SK-N-SH (cell line): ENCODE results near the gene MCCD1. TPM values are rescaled to one million over a fixed set of nuclear protein-coding genes. Genes with fewer than 3 reads are reported as not detected.

Source experiments
- CTCF ChIA-PET: fragments of 300-600, 350-600 bp; formaldehyde crosslinking; extraction: SDS; loops from one replicate; lab custom pipeline; 2021; lab: Yijun Ruan, JAX
- POLR2A ChIA-PET: fragments of 350-600 bp; sonication (Branson Sonifier 250); formaldehyde crosslinking; extraction: SDS; loops from one replicate; lab custom pipeline; 2020; ENCODE audit warnings: antibody characterized with exemption, inconsistent platforms; lab: Yijun Ruan, JAX
- DNase-seq: peaks from one replicate; pipeline ENCODE4 v3.0.0; 2012
- H2AFZ ChIP-seq: fragments of 200-600 bp; sonication (generic); 2 replicates; pipeline ENCODE4 v1.8.1; 2016; ENCODE audit warnings: antibody characterized with exemption, mild to moderate bottlenecking, low read depth
- H3F3A ChIP-seq: fragments of 200-600 bp; sonication (generic); replicated peaks from 2 replicates; pipeline ENCODE3; 2016; ENCODE audit warnings: antibody characterized with exemption, mild to moderate bottlenecking; ENCODE audit not compliant: insufficient read depth
- H3K27ac ChIP-seq, 2 experiments: fragments of 200-500 bp in 1 of 2; fragments of 200-600 bp in 1 of 2; sonication (Bioruptor generic) in 1 of 2; sonication (generic), shearing (Covaris generic) in 1 of 2; 2 replicates each; pipeline versions ENCODE4 v1.5.1 to v1.6.1; 2014 to 2016; ENCODE audit warnings: low read depth in 2 of 2, inconsistent platforms in 1 of 2, low read length in 1 of 2, mild to moderate bottlenecking in 1 of 2, mixed read lengths in 1 of 2
- H3K27me3 ChIP-seq: fragments of 200-600 bp; sonication (generic), shearing (Covaris generic); 2 replicates; pipeline ENCODE4 v1.6.1; 2016; ENCODE audit warnings: mixed run types; ENCODE audit not compliant: insufficient read depth
- H3K36me3 ChIP-seq, 2 experiments: fragments of 200-500 bp in 1 of 2; fragments of 200-600 bp in 1 of 2; sonication (Bioruptor generic) in 1 of 2; sonication (generic) in 1 of 2; replicated peaks in 1 of 2; 2 replicates each; pipeline versions ENCODE3 to v1.5.1; 2014 to 2016; ENCODE audit warnings: low read length in 1 of 2, mild to moderate bottlenecking in 1 of 2; ENCODE audit not compliant: insufficient read depth in 2 of 2, control insufficient read depth in 1 of 2
- H3K4me1 ChIP-seq, 2 experiments: fragments of 200-500 bp in 1 of 2; fragments of 200-600 bp in 1 of 2; sonication (Bioruptor generic) in 1 of 2; sonication (generic), shearing (Covaris generic) in 1 of 2; 2 replicates each; pipeline versions ENCODE4 v1.5.1 to v1.6.1; 2014 to 2016; ENCODE audit warnings: low read depth in 1 of 2, low read length in 1 of 2, mixed run types in 1 of 2; ENCODE audit not compliant: insufficient read depth in 2 of 2, control insufficient read depth in 1 of 2
- H3K4me2 ChIP-seq: fragments of 200-600 bp; sonication (generic), shearing (Covaris generic); 2 replicates; pipeline ENCODE4 v1.6.1; 2017; ENCODE audit warnings: mixed run types
- H3K4me3 ChIP-seq, 2 experiments: fragments of 200-500 bp in 1 of 2; fragments of 200-600 bp in 1 of 2; sonication (Bioruptor generic) in 1 of 2; sonication (generic), shearing (Covaris generic) in 1 of 2; 2 replicates each; pipeline versions ENCODE4 v1.5.1 to v1.8.1; 2014 to 2016; ENCODE audit warnings: low read depth in 2 of 2, inconsistent platforms in 1 of 2, low read length in 1 of 2, mild to moderate bottlenecking in 1 of 2, mixed read lengths in 1 of 2, moderate library complexity in 1 of 2
- H3K79me2 ChIP-seq: fragments of 200-600 bp; sonication (generic); 2 replicates; pipeline ENCODE4 v1.8.1; 2017; ENCODE audit warnings: mild to moderate bottlenecking; ENCODE audit not compliant: insufficient read depth
- H3K9ac ChIP-seq: fragments of 200-600 bp; sonication (generic); 2 replicates; pipeline ENCODE4 v1.6.1; 2017; ENCODE audit warnings: mixed run types
- H3K9me2 ChIP-seq: fragments of 200-600 bp; sonication (generic); 2 replicates; pipeline ENCODE4 v1.6.1; 2017; ENCODE audit warnings: mixed run types
- H3K9me3 ChIP-seq: fragments of 200-600 bp; sonication (generic); 2 replicates; pipeline ENCODE4 v1.6.1; 2017; ENCODE audit warnings: mixed run types, mild to moderate bottlenecking, moderate library complexity
- H4K20me1 ChIP-seq: fragments of 200-600 bp; sonication (generic); 2 replicates; pipeline ENCODE4 v1.6.1; 2017; ENCODE audit warnings: mild to moderate bottlenecking, mixed run types; ENCODE audit not compliant: insufficient read depth
- CHD2 ChIP-seq: fragments of 150-350 bp; IDR thresholded peaks from 2 replicates; pipeline ENCODE4 v1.6.1; 2018; ENCODE audit warnings: low read length; ENCODE audit not compliant: partially characterized antibody
- ELF1 ChIP-seq: IDR thresholded peaks from 2 replicates; pipeline ENCODE4 v1.4.0; 2012
- FOSL2 ChIP-seq: IDR thresholded peaks from 2 replicates; pipeline ENCODE4 v1.4.0; 2012; ENCODE audit warnings: low read depth, mild to moderate bottlenecking, moderate library complexity, borderline replicate concordance
- NFIC ChIP-seq: IDR thresholded peaks from 2 replicates; pipeline ENCODE4 v1.4.0; 2012; ENCODE audit warnings: borderline replicate concordance
- NRF1 ChIP-seq: IDR thresholded peaks from 2 replicates; pipeline ENCODE4 v1.6.1; 2012; ENCODE audit warnings: low read depth, mild to moderate bottlenecking, low read length
- YY1 ChIP-seq: IDR thresholded peaks from 2 replicates; pipeline ENCODE4 v1.4.0; 2012; ENCODE audit warnings: low read depth, mild to moderate bottlenecking
- WGBS: methylation state at CpG from one replicate; pipeline ENCODE4 v1.1.6; 2017; ENCODE audit warnings: low lambda C conversion rate; 5-methylcytosine and 5-hydroxymethylcytosine counted together
- polyA plus RNA-seq, 3 experiments: library from polyadenylated mRNA; depleted of rRNA; stranded (reverse); fragments of >200 nt; gene quantifications; 2 replicates each; pipeline ENCODE4 v1.2.3, GENCODE V29; 2012
- TF ChIP-seq, protein P1 (sequence below): IDR thresholded peaks from 2 replicates; pipeline ENCODE4 v1.4.0; 2012; ENCODE audit warnings: low read depth, borderline replicate concordance
- TF ChIP-seq, protein P2 (sequence below): IDR thresholded peaks from 2 replicates; pipeline ENCODE4; 2012
- TF ChIP-seq, protein P3 (sequence below): fragments of 150-350 bp; IDR thresholded peaks from 2 replicates; pipeline ENCODE4 v1.6.1; 2017; ENCODE audit warnings: antibody characterized with exemption, low read length, low read depth, borderline replicate concordance
- TF ChIP-seq, protein P4 (sequence below): IDR thresholded peaks from 2 replicates; pipeline ENCODE4 v1.6.1; 2012; ENCODE audit warnings: mild to moderate bottlenecking, low read depth, low read length, moderate library complexity

The MCCD1 gene
- polyA plus RNA-seq, 1 of the 3 experiments (the other 2 are of a cell fraction), result not detected

DNA sequence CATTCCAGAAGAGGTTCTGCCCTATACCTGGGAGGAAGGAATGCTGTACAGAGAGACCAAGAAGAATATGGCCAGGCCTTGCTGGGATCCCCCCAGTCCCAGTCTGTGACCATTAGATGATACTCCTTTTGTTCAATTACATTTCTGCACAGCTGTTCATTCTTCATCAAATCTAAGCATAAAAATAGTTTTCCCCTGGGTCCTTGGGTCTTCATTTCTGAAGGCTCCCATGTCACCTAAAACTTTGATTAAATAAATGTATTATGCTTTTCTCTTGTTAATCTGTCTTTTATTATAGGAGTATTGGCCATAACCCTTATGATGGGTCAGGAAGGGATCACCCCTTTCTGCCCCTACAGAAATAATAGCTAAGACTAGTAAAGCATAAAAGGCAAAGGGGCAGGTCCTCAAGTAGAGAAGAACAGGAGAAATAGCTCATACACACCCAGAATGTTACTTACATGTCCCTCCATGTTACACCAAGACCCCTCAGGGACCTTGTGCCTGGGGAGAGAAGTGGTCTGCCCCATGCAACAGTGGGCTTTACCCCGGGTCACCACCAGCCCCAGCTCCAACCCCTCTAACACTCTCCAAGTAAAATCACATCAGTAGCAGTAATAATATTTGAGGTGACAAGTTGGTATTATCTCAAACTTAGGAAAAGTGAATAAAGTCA is 41.2 kb downstream of the MCCD1 start (continued):
- TF ChIP-seq FOSL2 (no peak), NFIC (no peak), CHD2 (no peak), NRF1 (no peak), YY1 (no peak), ELF1 (no peak)
- TF ChIP-seq, protein P1, sequence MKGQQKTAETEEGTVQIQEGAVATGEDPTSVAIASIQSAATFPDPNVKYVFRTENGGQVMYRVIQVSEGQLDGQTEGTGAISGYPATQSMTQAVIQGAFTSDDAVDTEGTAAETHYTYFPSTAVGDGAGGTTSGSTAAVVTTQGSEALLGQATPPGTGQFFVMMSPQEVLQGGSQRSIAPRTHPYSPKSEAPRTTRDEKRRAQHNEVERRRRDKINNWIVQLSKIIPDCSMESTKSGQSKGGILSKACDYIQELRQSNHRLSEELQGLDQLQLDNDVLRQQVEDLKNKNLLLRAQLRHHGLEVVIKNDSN, result no peak
- TF ChIP-seq, protein P2, sequence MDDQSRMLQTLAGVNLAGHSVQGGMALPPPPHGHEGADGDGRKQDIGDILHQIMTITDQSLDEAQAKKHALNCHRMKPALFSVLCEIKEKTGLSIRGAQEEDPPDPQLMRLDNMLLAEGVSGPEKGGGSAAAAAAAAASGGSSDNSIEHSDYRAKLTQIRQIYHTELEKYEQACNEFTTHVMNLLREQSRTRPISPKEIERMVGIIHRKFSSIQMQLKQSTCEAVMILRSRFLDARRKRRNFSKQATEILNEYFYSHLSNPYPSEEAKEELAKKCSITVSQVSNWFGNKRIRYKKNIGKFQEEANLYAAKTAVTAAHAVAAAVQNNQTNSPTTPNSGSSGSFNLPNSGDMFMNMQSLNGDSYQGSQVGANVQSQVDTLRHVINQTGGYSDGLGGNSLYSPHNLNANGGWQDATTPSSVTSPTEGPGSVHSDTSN, result no peak

DNA sequence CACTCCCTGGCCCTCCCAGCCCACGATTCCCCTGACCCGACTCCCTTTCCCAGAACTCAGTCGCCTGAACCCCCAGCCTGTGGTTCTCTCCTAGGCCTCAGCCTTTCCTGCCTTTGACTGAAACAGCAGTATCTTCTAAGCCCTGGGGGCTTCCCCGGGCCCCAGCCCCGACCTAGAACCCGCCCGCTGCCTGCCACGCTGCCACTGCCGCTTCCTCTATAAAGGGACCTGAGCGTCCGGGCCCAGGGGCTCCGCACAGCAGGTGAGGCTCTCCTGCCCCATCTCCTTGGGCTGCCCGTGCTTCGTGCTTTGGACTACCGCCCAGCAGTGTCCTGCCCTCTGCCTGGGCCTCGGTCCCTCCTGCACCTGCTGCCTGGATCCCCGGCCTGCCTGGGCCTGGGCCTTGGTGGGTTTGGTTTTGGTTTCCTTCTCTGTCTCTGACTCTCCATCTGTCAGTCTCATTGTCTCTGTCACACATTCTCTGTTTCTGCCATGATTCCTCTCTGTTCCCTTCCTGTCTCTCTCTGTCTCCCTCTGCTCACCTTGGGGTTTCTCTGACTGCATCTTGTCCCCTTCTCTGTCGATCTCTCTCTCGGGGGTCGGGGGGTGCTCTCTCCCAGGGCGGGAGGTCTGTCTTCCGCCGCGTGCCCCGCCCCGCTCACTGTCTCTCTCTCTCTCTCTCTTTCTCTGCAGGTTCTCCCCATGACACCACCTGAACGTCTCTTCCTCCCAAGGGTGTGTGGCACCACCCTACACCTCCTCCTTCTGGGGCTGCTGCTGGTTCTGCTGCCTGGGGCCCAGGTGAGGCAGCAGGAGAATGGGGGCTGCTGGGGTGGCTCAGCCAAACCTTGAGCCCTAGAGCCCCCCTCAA is 43.5 kb downstream of the MCCD1 start, which contains the start of gene LTA:
Gene LTA, plus strand, starts transcription at position 249 of the 871 bp plus-strand sequence. Its CDS starts 454 bp downstream, at position 703.
- Histone ChIP-seq H3K9me3 (no peaks in the 10 kb centered on the region; the same call in 1 of the 2 replicates), H3K27ac (no peak within 1 kb of the TSS), H3K79me2 (no peaks in the 10 kb centered on the region), H3F3A (peaks cover 2% of the 10 kb centered on the region), H3K4me2 (no peak within 1 kb of the TSS), H2AFZ (no peak within 1 kb of the TSS), H3K4me1 (no peaks in the 10 kb centered on the region; a peak in 1 of 4 replicates), H3K27me3 (no peaks in the 10 kb centered on the region), H3K4me3 (no peak within 1 kb of the TSS), H4K20me1 (no peaks in the 10 kb centered on the region), H3K36me3 (no peaks in the 10 kb centered on the region), H3K9me2 (no peaks in the 10 kb centered on the region), H3K9ac (no peak within 1 kb of the TSS)
- 79% methylated on average over 27 of the region's 27 CpGs for WGBS
- TF ChIP-seq, protein P3, sequence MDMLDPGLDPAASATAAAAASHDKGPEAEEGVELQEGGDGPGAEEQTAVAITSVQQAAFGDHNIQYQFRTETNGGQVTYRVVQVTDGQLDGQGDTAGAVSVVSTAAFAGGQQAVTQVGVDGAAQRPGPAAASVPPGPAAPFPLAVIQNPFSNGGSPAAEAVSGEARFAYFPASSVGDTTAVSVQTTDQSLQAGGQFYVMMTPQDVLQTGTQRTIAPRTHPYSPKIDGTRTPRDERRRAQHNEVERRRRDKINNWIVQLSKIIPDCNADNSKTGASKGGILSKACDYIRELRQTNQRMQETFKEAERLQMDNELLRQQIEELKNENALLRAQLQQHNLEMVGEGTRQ, result no peak
- no peak for TF ChIP-seq NFIC
- TF ChIP-seq, protein P4, sequence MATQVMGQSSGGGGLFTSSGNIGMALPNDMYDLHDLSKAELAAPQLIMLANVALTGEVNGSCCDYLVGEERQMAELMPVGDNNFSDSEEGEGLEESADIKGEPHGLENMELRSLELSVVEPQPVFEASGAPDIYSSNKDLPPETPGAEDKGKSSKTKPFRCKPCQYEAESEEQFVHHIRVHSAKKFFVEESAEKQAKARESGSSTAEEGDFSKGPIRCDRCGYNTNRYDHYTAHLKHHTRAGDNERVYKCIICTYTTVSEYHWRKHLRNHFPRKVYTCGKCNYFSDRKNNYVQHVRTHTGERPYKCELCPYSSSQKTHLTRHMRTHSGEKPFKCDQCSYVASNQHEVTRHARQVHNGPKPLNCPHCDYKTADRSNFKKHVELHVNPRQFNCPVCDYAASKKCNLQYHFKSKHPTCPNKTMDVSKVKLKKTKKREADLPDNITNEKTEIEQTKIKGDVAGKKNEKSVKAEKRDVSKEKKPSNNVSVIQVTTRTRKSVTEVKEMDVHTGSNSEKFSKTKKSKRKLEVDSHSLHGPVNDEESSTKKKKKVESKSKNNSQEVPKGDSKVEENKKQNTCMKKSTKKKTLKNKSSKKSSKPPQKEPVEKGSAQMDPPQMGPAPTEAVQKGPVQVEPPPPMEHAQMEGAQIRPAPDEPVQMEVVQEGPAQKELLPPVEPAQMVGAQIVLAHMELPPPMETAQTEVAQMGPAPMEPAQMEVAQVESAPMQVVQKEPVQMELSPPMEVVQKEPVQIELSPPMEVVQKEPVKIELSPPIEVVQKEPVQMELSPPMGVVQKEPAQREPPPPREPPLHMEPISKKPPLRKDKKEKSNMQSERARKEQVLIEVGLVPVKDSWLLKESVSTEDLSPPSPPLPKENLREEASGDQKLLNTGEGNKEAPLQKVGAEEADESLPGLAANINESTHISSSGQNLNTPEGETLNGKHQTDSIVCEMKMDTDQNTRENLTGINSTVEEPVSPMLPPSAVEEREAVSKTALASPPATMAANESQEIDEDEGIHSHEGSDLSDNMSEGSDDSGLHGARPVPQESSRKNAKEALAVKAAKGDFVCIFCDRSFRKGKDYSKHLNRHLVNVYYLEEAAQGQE, result no peak
- ChIA-PET POLR2A (no interaction called here), CTCF (interaction anchor here (1.2 to 17.6 kb wide), 3 partner anchors 9 to 26 kb away, joined by 3 to 312 read pairs (median 22); no protein-coding TSS in a partner anchor)
- DNase-seq, result no peak
